ENCODE data around the gene PCDHB14. TPM values are rescaled to one million over a fixed set of nuclear protein-coding genes. Genes with fewer than 3 reads are reported as not detected.

Gene PCDHB14
- 1.5 and 2.4 TPM in 2 replicates for total RNA-seq (2021)
- long read RNA-seq, full-length matches to known transcripts = 3 of 4 reads
- long read RNA-seq, partial matches to known transcripts = 0 of 4 reads
- long read RNA-seq, other reads (novel, unspliced or antisense) = 1 of 4 reads

DNA sequence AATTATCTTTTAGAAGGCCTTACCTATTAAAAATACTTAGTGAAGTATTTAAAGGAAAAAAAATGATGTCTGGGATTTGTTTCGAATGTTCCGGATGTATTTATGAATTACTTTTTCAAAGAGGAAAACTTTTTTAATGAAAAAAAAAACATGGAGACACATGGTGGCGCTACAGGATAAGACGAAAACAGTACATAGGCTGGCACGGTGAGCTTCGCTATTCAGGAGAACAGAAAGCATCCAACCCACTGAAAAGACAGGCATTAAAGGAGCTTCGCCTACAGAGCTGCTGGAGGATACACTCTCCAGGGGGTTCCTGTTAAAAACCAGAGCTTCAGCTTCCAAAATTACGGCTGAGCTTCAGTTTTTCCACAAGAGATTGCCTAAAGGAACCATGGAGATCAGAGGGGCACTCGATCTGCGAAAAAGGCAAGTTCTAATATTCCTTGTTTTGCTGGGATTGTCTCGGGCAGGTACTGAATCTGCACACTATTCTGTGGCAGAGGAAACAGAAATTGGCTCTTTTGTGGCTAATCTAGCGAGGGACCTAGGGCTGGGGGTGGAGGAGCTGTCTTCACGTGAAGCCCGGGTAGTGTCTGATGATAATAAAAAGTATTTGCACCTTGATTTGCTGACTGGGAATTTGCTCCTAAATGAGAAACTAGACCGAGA, at the start of gene PCDHB14:
PCDHB14 (plus strand) TSS at position 232 of the 672 bp plus-strand sequence; CDS start at position 395, 163 bp downstream.
- DNase-seq = peak; percentile 70
- H3K36me3 Mint-ChIP-seq (ENCODE audit: insufficient read depth in 1 of 3, low read depth in 3 of 3) = peaks cover 5 to 9% (median 6%) of the 10 kb centered on the region in 3 experiments; a peak in 6 of 7 replicates

More for the DNA sequence above, at the start of gene PCDHB14:
- Mint-ChIP-seq H3K27me3 (ENCODE audit: low read depth) (peaks cover 8% of the 10 kb centered on the region; the same call in 1 of the 2 replicates), H3K9me3 (peaks cover 11 to 25% of the 10 kb centered on the region in 2 experiments), H3K27ac (peak within 1 kb of the TSS in 2 of 3 experiments; percentile 67 to 76; a peak in 4 of 7 replicates), H3K4me1 (peaks cover 6 to 13% of the 10 kb centered on the region in 2 experiments), H3K4me3 (peak within 1 kb of the TSS; percentile 56 to 68)
- Histone ChIP-seq H3K79me1 (ENCODE audit: insufficient read depth, low read depth, low read length, poor library complexity, severe bottlenecking) (no peaks in the 10 kb centered on the region), H2AFZ (ENCODE audit: low read length) (peak within 1 kb of the TSS; percentile 83), H2BK12ac (ENCODE audit: insufficient read length, low read depth, low read length) (no peak within 1 kb of the TSS), H3K9ac (ENCODE audit: extremely low read depth, insufficient read length, low read length) (peak within 1 kb of the TSS; percentile 30), H3K4ac (ENCODE audit: low read depth, low read length) (no peak within 1 kb of the TSS), H4K20me1 (ENCODE audit: control insufficient read depth, insufficient read depth, insufficient read length) (no peaks in the 10 kb centered on the region), H3K27ac (ENCODE audit: insufficient read length, low read depth, low read length) (no peak within 1 kb of the TSS), H3K4me1 (ENCODE audit: insufficient read depth, low read length) (no peaks in the 10 kb centered on the region), H4K91ac (ENCODE audit: insufficient read length, low read depth, low read length) (no peak within 1 kb of the TSS), H3T11ph (ENCODE audit: low read length) (no peak within 1 kb of the TSS), H4K5ac (ENCODE audit: insufficient read length, low read depth, low read length) (no peak within 1 kb of the TSS), H3K14ac (ENCODE audit: insufficient read depth, low read length) (no peak within 1 kb of the TSS), H3K23ac (ENCODE audit: insufficient read length, low read depth, low read length) (no peak within 1 kb of the TSS), H2BK15ac (ENCODE audit: low read depth, low read length) (no peak within 1 kb of the TSS), H2AK5ac (ENCODE audit: insufficient read length, low read length) (no peak within 1 kb of the TSS), H3K9me3 (ENCODE audit: control insufficient read depth, low read depth, low read length) (no peaks in the 10 kb centered on the region), H3K56ac (ENCODE audit: insufficient read length, low read depth, low read length) (no peak within 1 kb of the TSS), H4K8ac (replicated peaks; ENCODE audit: insufficient read length, low read depth, low read length) (no peak within 1 kb of the TSS), H3K79me2 (ENCODE audit: insufficient read depth, low read length) (no peaks in the 10 kb centered on the region), H3K27me3 (ENCODE audit: insufficient read depth, low read length) (no peaks in the 10 kb centered on the region), H2BK5ac (ENCODE audit: insufficient read length, low read length) (no peak within 1 kb of the TSS), H3K18ac (ENCODE audit: insufficient read length, low read depth, low read length) (no peak within 1 kb of the TSS), H2BK120ac (ENCODE audit: low read depth, low read length, poor library complexity, severe bottlenecking) (no peak within 1 kb of the TSS), H2BK20ac (ENCODE audit: low read depth, low read length, poor library complexity, severe bottlenecking) (no peak within 1 kb of the TSS), H3K4me2 (ENCODE audit: insufficient read depth, insufficient read length, low read length) (peak within 1 kb of the TSS; percentile 24), H3K23me2 (ENCODE audit: insufficient read length, low read depth, low read length, poor library complexity, severe bottlenecking) (peaks cover 3% of the 10 kb centered on the region)
- peak; percentile 79 for TF ChIP-seq CTCF (conservative IDR thresholded peaks at IDR 0.05)
- WGBS (ENCODE audit: extremely low coverage, insufficient read length, low lambda C conversion rate) = no CpG with 5 or more reads among the region's 15 CpGs
